Left colon (tissue), 2 donors: Measurements from ENCODE around the gene EXOC2. TPM values are rescaled to one million over a fixed set of nuclear protein-coding genes. Genes with fewer than 3 reads are reported as not detected.
"Not testable (repeated sequence)": the region's sequence is repeated elsewhere in the genome, so short reads cannot be mapped to it uniquely, and the experiment has no call there.

Experiments
- ATAC-seq: fragments of 200-7000 bp; cut with Tn5 transposase; one replicate; pipeline ENCODE4 v1.9.1; 2020; ENCODE audit warnings: mild to moderate bottlenecking, moderate library complexity
- DNase-seq, 2 donors: peaks; one replicate each; pipeline ENCODE4 v3.0.0-alpha.2; 2020
- intact Hi-C, 2 donors: fragments of 100-400 bp; cut with DNase I in 1 of 2; cut with micrococcal nuclease in 1 of 2; formaldehyde crosslinking; loops; one replicate each; pipeline versions ENCODE4 v1.11.2 to v1.14.0; 2022; cut with DNase I, micrococcal nuclease
- total RNA-seq, 2 donors: library from RNA; stranded (reverse); fragmentation: NEBNext Ultra II Directional; extraction: Animal tissue kit (Norgen Biotek cat#: 25700); gene quantifications; one replicate each; pipeline ENCODE4 v1.2.1, GENCODE V29; 2021
- donor health status: DM: no; HTN: no; CAD: no.
- donor health status: DM: yes; HTN: yes; CAD: no.

The EXOC2 gene
- total RNA-seq, 2 donors from 2014 or later: 13.9 to 17.6 TPM

- ATAC-seq: peak; percentile 75
- intact Hi-C loops: no loop called here
- DNase-seq: peak; percentile 36 to 63
Measured at GRCh38 chr6:692356-692851, 535 bp downstream of the EXOC2 start.

- intact Hi-C loops: no loop called here
- DNase-seq: no peak
- no peak for ATAC-seq
Measured at GRCh38 chr6:689223-689622, 3.7 kb downstream of the EXOC2 start.

GRCh38 chr6:686497-686896, 6.4 kb downstream of the EXOC2 start:
- ATAC-seq: no peak
- intact Hi-C loops: no loop called here

GRCh38 chr6:684831-685636, 7.9 kb downstream of the EXOC2 start:
- DNase-seq (no peak), ATAC-seq (no peak)
- intact Hi-C loops: no loop called here

More at GRCh38 chr6:686497-686896, 6.4 kb downstream of the EXOC2 start:
- DNase-seq: no peak

- peak; percentile 24 for ATAC-seq
- no peak for DNase-seq
- intact Hi-C loops: no loop called here
Measured at GRCh38 chr6:683742-684440, 9.0 kb downstream of the EXOC2 start.

- intact Hi-C loops: no loop called here
- DNase-seq (no peak), ATAC-seq (no peak)
Measured at GRCh38 chr6:680666-681340, 12.1 kb downstream of the EXOC2 start.

GRCh38 chr6:680251-680650, 12.7 kb downstream of the EXOC2 start:
- ATAC-seq: no peak
- intact Hi-C loops: no loop called here
- DNase-seq: no peak

- intact Hi-C loops: no loop called here
- DNase-seq (no peak), ATAC-seq (no peak)
Measured at GRCh38 chr6:679282-679681, 13.7 kb downstream of the EXOC2 start.

- intact Hi-C loops: no loop called here
- DNase-seq (no peak), ATAC-seq (no peak)
Measured at GRCh38 chr6:678520-678919, 14.4 kb downstream of the EXOC2 start.

GRCh38 chr6:677919-678318, 15.0 kb downstream of the EXOC2 start:
- intact Hi-C loops: no loop called here
- no peak for ATAC-seq
- DNase-seq: no peak

GRCh38 chr6:674956-675355, 18.0 kb downstream of the EXOC2 start:
- ATAC-seq (no peak), DNase-seq (no peak)
- intact Hi-C loops: no loop called here

- ATAC-seq (no peak), DNase-seq (no peak)
- intact Hi-C loops: no loop called here
Measured at GRCh38 chr6:674406-674805, 18.5 kb downstream of the EXOC2 start.

- intact Hi-C loops: no loop called here
- ATAC-seq (no peak), DNase-seq (no peak)
Measured at GRCh38 chr6:667253-667927, 25.5 kb downstream of the EXOC2 start.

- DNase-seq: no peak
- no peak for ATAC-seq
- intact Hi-C loops: no loop called here
Measured at GRCh38 chr6:665403-666267, 27.3 kb downstream of the EXOC2 start.

- intact Hi-C loops, ATAC-seq, DNase-seq: not testable (repeated sequence)
Measured at GRCh38 chr6:663788-664187, 29.2 kb downstream of the EXOC2 start.

- intact Hi-C loops: no loop called here
- no peak for ATAC-seq
- DNase-seq: no peak
Measured at GRCh38 chr6:659716-660581, 33.0 kb downstream of the EXOC2 start.

- ATAC-seq (no peak), DNase-seq (no peak)
- intact Hi-C loops: no loop called here
Measured at GRCh38 chr6:658244-658643, 34.7 kb downstream of the EXOC2 start.
